Measurements from ENCODE around the gene CEP128. TPM values are rescaled to one million over a fixed set of nuclear protein-coding genes. Genes with fewer than 3 reads are reported as not detected.
"Not testable (repeated sequence)": the region's sequence is repeated elsewhere in the genome, so short reads cannot be mapped to it uniquely, and the experiment has no call there.

CEP128 gene
- total RNA-seq, 1 donor from 2014 or later = 6.1 TPM

- no peaks in the 10 kb centered on the region for H3K36me3 ChIP-seq
- H3K27me3 ChIP-seq = no peaks in the 10 kb centered on the region
- no peak overlapping the region for H3K27ac ChIP-seq
- H3K9me3 ChIP-seq = no peaks in the 10 kb centered on the region
- no peak overlapping the region for H3K4me3 ChIP-seq
- TF ChIP-seq, protein P1, sequence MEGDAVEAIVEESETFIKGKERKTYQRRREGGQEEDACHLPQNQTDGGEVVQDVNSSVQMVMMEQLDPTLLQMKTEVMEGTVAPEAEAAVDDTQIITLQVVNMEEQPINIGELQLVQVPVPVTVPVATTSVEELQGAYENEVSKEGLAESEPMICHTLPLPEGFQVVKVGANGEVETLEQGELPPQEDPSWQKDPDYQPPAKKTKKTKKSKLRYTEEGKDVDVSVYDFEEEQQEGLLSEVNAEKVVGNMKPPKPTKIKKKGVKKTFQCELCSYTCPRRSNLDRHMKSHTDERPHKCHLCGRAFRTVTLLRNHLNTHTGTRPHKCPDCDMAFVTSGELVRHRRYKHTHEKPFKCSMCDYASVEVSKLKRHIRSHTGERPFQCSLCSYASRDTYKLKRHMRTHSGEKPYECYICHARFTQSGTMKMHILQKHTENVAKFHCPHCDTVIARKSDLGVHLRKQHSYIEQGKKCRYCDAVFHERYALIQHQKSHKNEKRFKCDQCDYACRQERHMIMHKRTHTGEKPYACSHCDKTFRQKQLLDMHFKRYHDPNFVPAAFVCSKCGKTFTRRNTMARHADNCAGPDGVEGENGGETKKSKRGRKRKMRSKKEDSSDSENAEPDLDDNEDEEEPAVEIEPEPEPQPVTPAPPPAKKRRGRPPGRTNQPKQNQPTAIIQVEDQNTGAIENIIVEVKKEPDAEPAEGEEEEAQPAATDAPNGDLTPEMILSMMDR (IDR thresholded peaks at IDR 0.05) = no peak
- no peak for DNase-seq
- peaks cover 9% of the 10 kb centered on the region for H3K4me1 ChIP-seq
- intact Hi-C loops (cut with DNase I) = no loop called here
- no peak for ATAC-seq
These were observed 15.4 kb upstream of the CEP128 start for GRCh38 chr14:80956922-80957321.

DNA sequence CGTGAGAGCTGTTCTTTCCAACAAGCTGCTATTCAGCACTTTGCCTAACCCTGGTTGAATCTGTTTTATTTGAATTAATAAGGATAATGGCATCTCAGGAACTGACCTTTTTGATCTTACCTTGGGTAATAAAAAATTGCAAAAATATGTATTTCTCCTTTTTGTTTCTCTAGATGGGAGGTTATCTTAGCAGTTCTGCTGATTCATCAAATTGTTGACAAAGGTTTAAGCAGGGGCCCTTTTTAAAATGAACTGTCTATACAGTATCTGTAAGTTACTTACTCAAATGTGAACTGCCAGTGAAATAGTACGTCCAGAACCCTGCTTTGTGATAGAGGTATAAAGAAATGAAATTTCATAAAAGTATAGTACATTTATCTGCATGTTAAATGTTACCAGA is 14.6 kb upstream of the CEP128 start:
- no peak overlapping the region for H3K4me3 ChIP-seq
- intact Hi-C loops (cut with DNase I) = no loop called here
- H3K9me3 ChIP-seq = no peaks in the 10 kb centered on the region
- TF ChIP-seq, protein P1 (IDR thresholded peaks at IDR 0.05) = no peak
- no peak overlapping the region for H3K27ac ChIP-seq
- H3K36me3 ChIP-seq = no peaks in the 10 kb centered on the region
- H3K27me3 ChIP-seq = no peaks in the 10 kb centered on the region
- ATAC-seq = no peak
- no peak for DNase-seq
- H3K4me1 ChIP-seq = peaks cover 9% of the 10 kb centered on the region

DNA sequence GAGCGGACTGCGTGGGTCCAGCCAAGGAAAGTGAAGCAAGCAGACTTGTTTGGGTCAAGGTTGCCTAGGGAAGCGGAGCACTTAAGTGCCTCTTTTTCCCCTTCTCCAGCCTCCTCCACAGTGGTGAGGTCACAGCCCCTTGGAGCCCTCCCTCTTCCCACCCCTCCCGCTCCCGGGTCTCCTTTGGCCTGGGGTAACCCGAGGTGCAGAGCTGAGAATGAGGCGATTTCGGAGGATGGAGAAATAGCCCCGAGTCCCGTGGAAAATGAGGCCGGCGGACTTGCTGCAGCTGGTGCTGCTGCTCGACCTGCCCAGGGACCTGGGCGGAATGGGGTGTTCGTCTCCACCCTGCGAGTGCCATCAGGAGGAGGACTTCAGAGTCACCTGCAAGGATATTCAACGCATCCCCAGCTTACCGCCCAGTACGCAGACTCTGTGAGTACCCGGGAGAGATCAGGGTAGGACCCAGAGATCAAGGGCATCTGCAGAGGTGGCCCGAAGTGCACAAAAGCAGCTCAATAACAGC is 13.9 kb upstream of the CEP128 start, which contains the start of gene TSHR:
TSS of gene TSHR (plus strand) at position 206 of the 526 bp plus-strand sequence. CDS start at position 266, 60 bp downstream.
- intact Hi-C loops (cut with DNase I) = no loop called here
- ATAC-seq = peak; percentile 56
- no peak within 1 kb of the TSS for H3K27ac ChIP-seq

GRCh38 chr14:80954687-80955299 is 13.3 kb upstream of the CEP128 start:
- ATAC-seq (peak; percentile 97), DNase-seq (peak; percentile 86)
- intact Hi-C loops (cut with DNase I) = no loop called here
- Histone ChIP-seq H3K4me3 (peak overlapping the region; percentile 59), H3K9me3 (no peaks in the 10 kb centered on the region), H3K27ac (no peak overlapping the region), H3K4me1 (peaks cover 9% of the 10 kb centered on the region), H3K27me3 (no peaks in the 10 kb centered on the region), H3K36me3 (no peaks in the 10 kb centered on the region)
- TF ChIP-seq, protein P1 (IDR thresholded peaks at IDR 0.05) = peak; percentile 80

More for the DNA sequence above, 13.9 kb upstream of the CEP128 start, which contains the start of gene TSHR:
- H3K27me3 ChIP-seq = no peaks in the 10 kb centered on the region
- DNase-seq = peak; percentile 67
- H3K4me1 ChIP-seq = peaks cover 9% of the 10 kb centered on the region
- H3K36me3 ChIP-seq = no peaks in the 10 kb centered on the region
- H3K4me3 ChIP-seq = peak within 1 kb of the TSS; percentile 59
- TF ChIP-seq, protein P1 (IDR thresholded peaks at IDR 0.05) = no peak
- H3K9me3 ChIP-seq = no peaks in the 10 kb centered on the region

GRCh38 chr14:80953211-80953610 is 11.7 kb upstream of the CEP128 start:
- DNase-seq; H3K36me3 ChIP-seq; intact Hi-C loops (cut with DNase I); H3K4me1 ChIP-seq; H3K27me3 ChIP-seq; H3K4me3 ChIP-seq; H3K27ac ChIP-seq; H3K9me3 ChIP-seq; ATAC-seq: not testable (repeated sequence)

GRCh38 chr14:80951491-80951890 is 10.0 kb upstream of the CEP128 start:
- intact Hi-C loops (cut with DNase I) = no loop called here
- no peak overlapping the region for H3K4me3 ChIP-seq
- no peak for ATAC-seq
- no peaks in the 10 kb centered on the region for H3K36me3 ChIP-seq
- no peaks in the 10 kb centered on the region for H3K9me3 ChIP-seq
- TF ChIP-seq, protein P1 (IDR thresholded peaks at IDR 0.05) = no peak
- H3K27me3 ChIP-seq = no peaks in the 10 kb centered on the region
- no peak for DNase-seq
- no peak overlapping the region for H3K27ac ChIP-seq
- peaks cover 9% of the 10 kb centered on the region for H3K4me1 ChIP-seq

All from upper lobe of right lung (tissue), 1 donor.